K562 (cell line): Measurements from ENCODE around the gene IPO9. TPM values are rescaled to one million over a fixed set of nuclear protein-coding genes. Genes with fewer than 3 reads are reported as not detected.
A peak's percentile ranks its signal among the peaks of the same experiment; 100 is the strongest.

ENCODE experiments used
- ATAC-seq: fragments of 200-7000 bp; cut with Tn5 transposase; 3 replicates; pipeline ENCODE4 v1.9.1; 2020; ENCODE audit warnings: moderate library complexity
- BruUV-seq: library from RNA; stranded (reverse); fragments of 400-500 nt; replicated peaks from 2 replicates; lab custom pipeline; 2021; lab: Mats Ljungman, UMichigan
- CTCF ChIA-PET: fragments of 300-600 bp; formaldehyde crosslinking; extraction: SDS; loops from one replicate; lab custom pipeline; 2021; ENCODE audit warnings: low intra/inter-chr PET ratio; lab: Yijun Ruan, JAX
- POLR2A ChIA-PET: fragments of 300-600, 350-650 bp; sonication (Branson Sonifier 250); formaldehyde crosslinking; extraction: SDS; loops from one replicate; lab custom pipeline; 2021; ENCODE audit warnings: antibody characterized with exemption, inconsistent platforms; lab: Yijun Ruan, JAX
- DNase-seq, 4 experiments: peaks; one replicate each; pipeline versions ENCODE4 v3.0.0 to v3.0.0-alpha.2; 2011 to 2018; ENCODE audit warnings: low spot score in 3 of 4, mixed read lengths in 3 of 4; ENCODE audit errors: extremely low read depth in 1 of 4
- FAIRE-seq: peaks from 2 replicates; lab custom pipeline; 2011; peaks lifted over from hg19 to GRCh38; lab: Jason Lieb, UNC
- H2AFZ ChIP-seq: 2 replicates; pipeline ENCODE4 v1.6.0; 2011; ENCODE audit warnings: low read depth, low read length, control low read depth, inconsistent platforms
- H3K27ac ChIP-seq: fragments of 200-600 bp; 3 replicates; pipeline ENCODE4 v1.8.0; 2011; ENCODE audit warnings: low read depth, mild to moderate bottlenecking, control low read depth, inconsistent platforms, low read length, moderate library complexity, mixed read lengths; ENCODE audit errors: extremely low read depth
- H3K27me3 ChIP-seq, 2 experiments: fragments of 300-600 bp in 1 of 2; 2 replicates in 1 of 2; 3 replicates in 1 of 2; pipeline versions ENCODE4 v1.6.0 to v1.8.0; 2011; ENCODE audit warnings: inconsistent platforms in 2 of 2, low read length in 2 of 2, mild to moderate bottlenecking in 1 of 2, mixed read lengths in 1 of 2, moderate library complexity in 1 of 2; ENCODE audit not compliant: control insufficient read depth in 2 of 2, insufficient read depth in 2 of 2
- H3K36me3 ChIP-seq: fragments of 300-600 bp; 3 replicates; pipeline ENCODE4 v1.8.0; 2011; ENCODE audit warnings: mild to moderate bottlenecking, low read length, inconsistent platforms; ENCODE audit not compliant: control insufficient read depth, insufficient read depth
- H3K4me1 ChIP-seq, 2 experiments: fragments of 200-600 bp in 1 of 2; replicated peaks in 1 of 2; 2 replicates in 1 of 2; 3 replicates in 1 of 2; pipeline versions ENCODE4 v1.5.1 to v1.8.0; 2011; ENCODE audit warnings: inconsistent platforms in 2 of 2, low read length in 2 of 2, mild to moderate bottlenecking in 1 of 2, mixed read lengths in 1 of 2, moderate library complexity in 1 of 2; ENCODE audit not compliant: control insufficient read depth in 2 of 2, insufficient read depth in 2 of 2
- H3K4me2 ChIP-seq: 2 replicates; pipeline ENCODE4 v1.6.1; 2011; ENCODE audit warnings: low read length, control low read depth, inconsistent platforms, mixed read lengths; ENCODE audit not compliant: insufficient read depth
- H3K4me3 ChIP-seq: fragments of 200-600 bp; sonication (generic), shearing (Covaris generic); 2 replicates; pipeline ENCODE4 v1.5.1; 2016; ENCODE audit warnings: control low read depth, inconsistent platforms
- H3K79me2 ChIP-seq: fragments of 200-600 bp; 3 replicates; pipeline ENCODE4 v1.8.0; 2011; ENCODE audit warnings: low read length, inconsistent platforms; ENCODE audit not compliant: control insufficient read depth, insufficient read depth
- H3K9ac ChIP-seq, 2 experiments: 2 replicates each; pipeline versions ENCODE4 v1.6.0 to v1.6.1; 2011; ENCODE audit warnings: low read depth in 2 of 2, low read length in 2 of 2, control low read depth in 1 of 2, inconsistent platforms in 1 of 2, mild to moderate bottlenecking in 1 of 2, mixed read lengths in 1 of 2; ENCODE audit not compliant: insufficient read depth in 1 of 2
- H3K9me1 ChIP-seq: one replicate; pipeline ENCODE4 v1.6.0; 2011; ENCODE audit warnings: inconsistent platforms, mild to moderate bottlenecking, low read length, moderate library complexity; ENCODE audit not compliant: control insufficient read depth, insufficient read depth
- H3K9me3 ChIP-seq: replicated peaks from 2 replicates; pipeline ENCODE4 v1.5.1; 2011; ENCODE audit warnings: low read depth, low read length, inconsistent platforms; ENCODE audit not compliant: control insufficient read depth, insufficient read depth
- H4K20me1 ChIP-seq: replicated peaks from 2 replicates; pipeline ENCODE4 v1.6.1; 2011; ENCODE audit warnings: low read length, inconsistent platforms, mixed read lengths; ENCODE audit not compliant: control insufficient read depth, insufficient read depth
- AFF1 ChIP-seq, 2 experiments: fragments of 450-650 bp; IDR thresholded peaks; 2 replicates each; pipeline ENCODE4 v1.6.1; 2018; ENCODE audit warnings: mild to moderate bottlenecking in 2 of 2, low read depth in 1 of 2; ENCODE audit not compliant: partially characterized antibody in 2 of 2
- CUX1 ChIP-seq: fragments of 200-800 bp; sonication (Bioruptor generic); IDR thresholded peaks from 2 replicates; pipeline ENCODE4 v1.6.1; 2016; ENCODE audit warnings: missing genetic modification characterization, missing compliant biosample characterization
- PPARD ChIP-seq: fragments of 250-450 bp; sonication (Bioruptor Pico); IDR thresholded peaks from 2 replicates; pipeline ENCODE4 v1.8.0; 2022; ENCODE audit warnings: inconsistent platforms, mild to moderate bottlenecking, moderate library complexity
- PRDM10 ChIP-seq: fragments of 450-650 bp; IDR thresholded peaks from 2 replicates; pipeline ENCODE4 v1.6.1; 2018; ENCODE audit not compliant: partially characterized antibody
- ZSCAN29 ChIP-seq: fragments of 450-650 bp; IDR thresholded peaks from 2 replicates; pipeline ENCODE4 v1.6.1; 2017
- WGBS: fragments of 100-300 bp; shearing (Covaris generic); methylation state at CpG from one replicate; pipeline ENCODE4 v1.1.6; 2016; ENCODE audit warnings: low coverage, mixed read lengths; ENCODE audit not compliant: insufficient coverage; ENCODE audit errors: missing lambda C conversion rate; 5-methylcytosine and 5-hydroxymethylcytosine counted together
- in situ Hi-C: fragments of 300-500 bp; cut with MboI; formaldehyde crosslinking; loops from 4 replicates; pipeline ENCODE4 v1.15.0; 2018; ENCODE audit warnings: inconsistent platforms, mixed read lengths
- intact Hi-C: fragments of 100-400 bp; cut with micrococcal nuclease; formaldehyde crosslinking; loops from 2 replicates; pipeline ENCODE4 v1.14.2; 2022
- polyA plus RNA-seq, 8 experiments: library from polyadenylated mRNA; depleted of rRNA in 4 of 8; stranded (reverse) in 5 of 8; unstranded in 3 of 8; fragments of >200 nt; fragmentation: Nextera tagmentation in 2 of 8; fragmentation: Illumina TruSeq in 1 of 8; extraction: Ambion mirVana in 2 of 8; extraction: Trizol in 1 of 8; gene quantifications; 2 replicates each; pipeline versions ENCODE4 v1.2.1 to v1.2.3, GENCODE V29; 2011 to 2014; ENCODE audit warnings: inconsistent platforms in 1 of 8, missing spikeins in 1 of 8
- total RNA-seq, 7 experiments: library from RNA; depleted of rRNA in 6 of 7; stranded (reverse); fragments of >200 nt in 6 of 7; fragmentation: Illumina TruSeq in 2 of 7; extraction: Trizol in 2 of 7; gene quantifications; 2 replicates each; pipeline versions ENCODE4 v1.2.1 to v1.2.3, GENCODE V29; 2011 to 2021; ENCODE audit warnings: low replicate concordance in 1 of 7

IPO9 gene
- total and polyA plus RNA-seq, 9 of the 15 experiments (the other 6 are each of a cell fraction or from before 2014, with no cell fraction given) = 27.9 to 78.6 (median 43.9) TPM

GRCh38 chr1:201892211-201892610, 63.3 kb downstream of the IPO9 start (continued):
- TF ChIP-seq PRDM10 = no peak

GRCh38 chr1:201893431-201893830, 64.5 kb downstream of the IPO9 start:
- ChIA-PET CTCF (interaction anchor here (5.3 kb wide), 1 partner anchor 79 kb away, joined by 117 read pairs; no protein-coding TSS in a partner anchor), POLR2A (interaction anchor here (0.6 to 2.7 kb wide), 11 partner anchors 9 to 219 kb away, joined by 3 to 13 read pairs (median 3); no protein-coding TSS in a partner anchor)
- no peaks in the 10 kb centered on the region for H3K36me3 ChIP-seq
- no peaks in the 10 kb centered on the region for H3K79me2 ChIP-seq
- ATAC-seq (no peak), DNase-seq (no peak), FAIRE-seq (no peak)
- no peaks in the 10 kb centered on the region for H3K9me1 ChIP-seq
- H3K9me3 ChIP-seq = no peaks in the 10 kb centered on the region
- no peak overlapping the region for H3K27ac ChIP-seq
- peaks cover 0 to 8% of the 10 kb centered on the region in 2 experiments; a peak in 1 of 5 replicates for H3K27me3 ChIP-seq
- 8% methylated on average over 3 of the region's 3 CpGs for WGBS
- H3K9ac ChIP-seq = peak overlapping the region in 1 of 2 experiments; percentile 57; a peak in 2 of 4 replicates
- no peak overlapping the region for H3K4me3 ChIP-seq
- H4K20me1 ChIP-seq = no peaks in the 10 kb centered on the region; the same call in 1 of the 2 replicates
- peaks cover 3 to 15% of the 10 kb centered on the region in 2 experiments; a peak in 3 of 5 replicates for H3K4me1 ChIP-seq
- no TSS peak for BruUV-seq
- in situ Hi-C loops (loop anchor here (5.0 kb wide), 2 partner anchors 79 to 229 kb away; partner anchors contain the start of gene GPR37L1), intact Hi-C loops (no loop called here)
- no peak overlapping the region for H3K4me2 ChIP-seq
- H2AFZ ChIP-seq = no peak overlapping the region
- TF ChIP-seq PPARD = no peak
- no peak for TF ChIP-seq AFF1 (IDR thresholded peaks at IDR 0.05; ENCODE audit: low read depth in 1 of 2, partially characterized antibody in 2 of 2)
- TF ChIP-seq CUX1 = no peak
- TF ChIP-seq ZSCAN29 = no peak
